Endothelial cell (in vitro differentiated cells): ENCODE results near the gene SF3B3. TPM values are rescaled to one million over a fixed set of nuclear protein-coding genes. Genes with fewer than 3 reads are reported as not detected.

ENCODE experiments used
- DNase-seq: peaks from one replicate; pipeline ENCODE4 v3.0.0; 2021; ENCODE audit warnings: low spot score
- H3K27ac Mint-ChIP-seq: one replicate; pipeline ENCODE4 v1.8.0; 2021; ENCODE audit warnings: mixed read lengths, inconsistent platforms; ENCODE audit not compliant: unreplicated experiment
- H3K27me3 Mint-ChIP-seq: one replicate; pipeline ENCODE4 v1.8.0; 2021; ENCODE audit warnings: mild to moderate bottlenecking, moderate library complexity, mixed read lengths, inconsistent platforms; ENCODE audit not compliant: unreplicated experiment
- H3K36me3 Mint-ChIP-seq: one replicate; pipeline ENCODE4 v1.8.0; 2021; ENCODE audit warnings: mild to moderate bottlenecking, low read depth, mixed read lengths, inconsistent platforms; ENCODE audit not compliant: unreplicated experiment
- H3K4me1 Mint-ChIP-seq: one replicate; pipeline ENCODE4 v1.8.0; 2021; ENCODE audit warnings: mild to moderate bottlenecking, mixed read lengths, inconsistent platforms; ENCODE audit not compliant: unreplicated experiment
- H3K4me3 Mint-ChIP-seq: one replicate; pipeline ENCODE4 v1.8.0; 2021; ENCODE audit warnings: mild to moderate bottlenecking, mixed read lengths, inconsistent platforms; ENCODE audit not compliant: unreplicated experiment
- H3K9me3 Mint-ChIP-seq: one replicate; pipeline ENCODE4 v1.8.0; 2021; ENCODE audit warnings: mixed read lengths, inconsistent platforms; ENCODE audit not compliant: unreplicated experiment
- CTCF ChIP-seq: fragments of 200-600 bp; sonication (generic); IDR thresholded peaks from one replicate; pipeline ENCODE4 v1.5.0; 2021; ENCODE audit warnings: antibody characterized with exemption; ENCODE audit not compliant: unreplicated experiment
- total RNA-seq: library from RNA; stranded (reverse); fragmentation: NEBNext Ultra II Directional; extraction: Animal tissue kit (Norgen Biotek cat#: 25700); gene quantifications from one replicate; pipeline ENCODE4 v1.2.1, GENCODE V29; 2021; ENCODE audit not compliant: unreplicated experiment

Gene SF3B3
- total RNA-seq, 1 donor from 2014 or later: 228 TPM

- Mint-ChIP-seq H3K27ac (no peak overlapping the region), H3K36me3 (peaks cover 4% of the 10 kb centered on the region), H3K4me1 (no peaks in the 10 kb centered on the region), H3K9me3 (no peaks in the 10 kb centered on the region), H3K4me3 (no peak overlapping the region), H3K27me3 (peaks cover 3% of the 10 kb centered on the region)
- TF ChIP-seq CTCF: no peak
- DNase-seq: no peak
Measured at GRCh38 chr16:70597135-70597835, 73.7 kb downstream of the SF3B3 start.

GRCh38 chr16:70598937-70599503 lies 75.4 kb downstream of the SF3B3 start:
- Mint-ChIP-seq H3K27ac (no peak overlapping the region), H3K9me3 (no peaks in the 10 kb centered on the region), H3K36me3 (peaks cover 4% of the 10 kb centered on the region), H3K27me3 (peaks cover 3% of the 10 kb centered on the region), H3K4me3 (no peak overlapping the region), H3K4me1 (no peaks in the 10 kb centered on the region)
- DNase-seq: no peak
- TF ChIP-seq CTCF: no peak

GRCh38 chr16:70600730-70601129 lies 77.1 kb downstream of the SF3B3 start:
- Mint-ChIP-seq H3K4me1 (no peaks in the 10 kb centered on the region), H3K36me3 (peaks cover 4% of the 10 kb centered on the region)

GRCh38 chr16:70601576-70602575 lies 78.3 kb downstream of the SF3B3 start:
- no peak overlapping the region for H3K27ac Mint-ChIP-seq
- TF ChIP-seq CTCF: no peak
- peaks cover 4% of the 10 kb centered on the region for H3K36me3 Mint-ChIP-seq
- H3K9me3 Mint-ChIP-seq: no peaks in the 10 kb centered on the region
- H3K4me3 Mint-ChIP-seq: no peak overlapping the region
- no peak for DNase-seq
- peaks cover 3% of the 10 kb centered on the region for H3K27me3 Mint-ChIP-seq
- H3K4me1 Mint-ChIP-seq: no peaks in the 10 kb centered on the region

More at GRCh38 chr16:70600730-70601129, 77.1 kb downstream of the SF3B3 start:
- Mint-ChIP-seq H3K27me3 (peaks cover 3% of the 10 kb centered on the region), H3K9me3 (no peaks in the 10 kb centered on the region), H3K27ac (no peak overlapping the region), H3K4me3 (no peak overlapping the region)
- TF ChIP-seq CTCF: no peak
- no peak for DNase-seq
